Activated CD4-positive, CD25-positive, alpha-beta regulatory T cell treated with anti-CD3 and anti-CD28 coated beads, Interleukin-2, amount 50 U/mL, for 24 hours (primary cell): ENCODE measurements around the gene CHRM1.
"Not testable (repeated sequence)": the region's sequence is repeated elsewhere in the genome, so short reads cannot be mapped to it uniquely, and the experiment has no call there.

Experiments
- ATAC-seq, 2 donors: fragments of 150-1000 bp; cut with Tn5 transposase; one replicate each; pipeline ENCODE4 v1.10.0; 2021; ENCODE audit warnings: mild to moderate bottlenecking in 1 of 2, moderate library complexity in 1 of 2

Gene CHRM1, protein sequence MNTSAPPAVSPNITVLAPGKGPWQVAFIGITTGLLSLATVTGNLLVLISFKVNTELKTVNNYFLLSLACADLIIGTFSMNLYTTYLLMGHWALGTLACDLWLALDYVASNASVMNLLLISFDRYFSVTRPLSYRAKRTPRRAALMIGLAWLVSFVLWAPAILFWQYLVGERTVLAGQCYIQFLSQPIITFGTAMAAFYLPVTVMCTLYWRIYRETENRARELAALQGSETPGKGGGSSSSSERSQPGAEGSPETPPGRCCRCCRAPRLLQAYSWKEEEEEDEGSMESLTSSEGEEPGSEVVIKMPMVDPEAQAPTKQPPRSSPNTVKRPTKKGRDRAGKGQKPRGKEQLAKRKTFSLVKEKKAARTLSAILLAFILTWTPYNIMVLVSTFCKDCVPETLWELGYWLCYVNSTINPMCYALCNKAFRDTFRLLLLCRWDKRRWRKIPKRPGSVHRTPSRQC

GRCh38 chr11:62921201-62921572 lies at the start of gene CHRM1:
Gene CHRM1 (minus strand): TSS chr11:62921363. CDS start chr11:62911100, 10,263 bp downstream.
- no peak for ATAC-seq

- ATAC-seq: no peak
Observed at GRCh38 chr11:62965574-62965973, 44.4 kb upstream of the CHRM1 start.

GRCh38 chr11:62962391-62962790 lies 41.2 kb upstream of the CHRM1 start:
- no peak for ATAC-seq

GRCh38 chr11:62961017-62961570 lies 39.9 kb upstream of the CHRM1 start:
- no peak for ATAC-seq

DNA sequence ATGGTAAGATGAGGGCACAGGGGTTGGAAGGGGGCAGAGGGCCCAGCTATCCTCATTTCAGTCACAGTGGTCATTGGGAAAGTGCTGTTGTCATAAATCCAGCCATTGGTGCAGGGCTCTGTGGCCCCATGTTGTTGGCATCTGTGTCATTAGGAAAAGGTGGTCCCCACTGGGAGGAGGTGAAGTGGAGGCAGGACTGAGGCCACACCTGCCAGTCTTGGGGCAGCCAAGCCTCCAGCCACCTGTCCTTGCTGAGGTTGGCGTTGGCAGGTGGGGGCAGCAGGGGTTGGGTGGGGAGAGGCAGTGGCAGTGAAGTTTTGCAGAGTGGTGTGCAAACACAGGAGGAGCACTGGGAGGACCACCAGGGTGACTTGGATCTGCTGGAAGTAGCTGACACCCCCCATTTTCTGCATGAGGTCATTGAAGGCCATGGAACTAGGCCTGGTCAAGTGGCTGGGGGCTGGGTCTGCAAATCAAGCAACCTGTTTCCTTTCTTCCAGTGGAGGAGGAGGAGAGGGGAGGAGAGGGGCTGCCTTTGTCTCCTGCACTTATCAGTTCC lies 38.3 kb upstream of the CHRM1 start:
- ATAC-seq: no peak

GRCh38 chr11:62958547-62959421 lies 37.6 kb upstream of the CHRM1 start:
- no peak for ATAC-seq

DNA sequence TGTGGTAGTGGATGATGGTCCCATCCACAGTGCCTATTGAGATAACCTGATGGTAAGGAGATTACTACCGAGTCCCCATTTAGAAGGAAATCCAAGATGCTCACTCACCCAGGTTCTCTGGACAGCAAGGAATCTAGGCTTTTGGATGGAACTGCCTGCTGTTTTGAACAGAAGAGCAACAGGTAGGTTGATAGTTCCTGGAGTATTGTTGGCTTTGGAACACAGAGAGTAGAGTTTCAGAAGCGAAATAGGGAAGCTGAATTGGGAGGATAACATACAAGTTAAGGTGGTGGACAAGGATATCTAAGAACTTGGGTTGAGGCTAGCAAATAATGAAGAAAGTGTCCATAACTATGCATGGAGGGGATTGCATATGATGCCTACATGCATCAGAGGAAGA lies 36.0 kb upstream of the CHRM1 start:
- ATAC-seq: no peak

GRCh38 chr11:62954478-62954877 lies 33.3 kb upstream of the CHRM1 start:
- ATAC-seq: no peak

- ATAC-seq: no peak
Observed at GRCh38 chr11:62953811-62954210, 32.6 kb upstream of the CHRM1 start.

DNA sequence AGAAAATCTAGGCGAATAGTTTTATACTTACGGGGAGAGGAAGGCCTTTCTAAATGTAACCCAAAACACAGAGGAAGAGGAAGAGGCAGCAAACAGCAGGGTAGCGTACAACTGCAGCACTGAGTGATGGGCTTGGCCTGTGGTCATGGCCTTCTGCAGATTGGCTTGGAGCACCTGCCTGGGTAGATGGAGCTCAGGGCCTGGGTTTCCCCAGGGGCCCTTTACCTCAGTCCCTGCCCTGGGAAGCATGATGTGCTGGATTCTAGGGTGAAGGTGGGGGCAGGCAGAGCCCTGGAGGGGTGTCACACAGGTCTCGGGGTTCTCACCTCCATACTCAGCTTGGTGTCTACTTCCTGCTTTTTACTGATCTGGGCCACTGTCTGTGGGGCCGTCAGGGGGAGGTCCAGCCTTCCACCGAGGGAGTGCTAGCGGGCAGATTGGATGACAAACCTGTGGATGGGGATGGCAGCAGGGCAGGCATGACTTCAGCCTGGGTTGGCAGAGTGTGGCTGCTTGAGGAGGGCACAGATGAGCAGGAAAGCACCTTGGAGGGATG lies 27.7 kb upstream of the CHRM1 start:
- no peak for ATAC-seq

- ATAC-seq: not testable (repeated sequence)
Observed at GRCh38 chr11:62945538-62945937, 24.4 kb upstream of the CHRM1 start.

DNA sequence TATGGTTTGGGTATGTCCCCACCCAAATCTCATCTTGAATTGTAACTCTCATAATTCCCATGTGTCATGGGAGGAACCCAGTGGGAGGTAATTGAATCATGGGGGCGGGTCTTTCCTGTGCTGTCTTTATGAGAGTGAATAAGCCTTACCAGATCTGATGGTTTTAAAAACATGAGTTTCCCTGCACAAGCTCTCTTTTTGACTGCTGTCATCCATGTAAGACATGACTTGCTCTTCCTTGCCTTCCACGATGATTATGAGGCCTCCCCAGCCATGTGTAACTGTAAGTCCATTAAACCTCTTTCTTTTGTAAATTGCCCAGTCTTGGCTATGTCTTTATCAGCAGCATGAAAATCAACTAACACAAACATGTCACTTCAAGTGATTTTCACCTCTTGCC lies 16.4 kb upstream of the CHRM1 start:
- ATAC-seq: not testable (repeated sequence)

DNA sequence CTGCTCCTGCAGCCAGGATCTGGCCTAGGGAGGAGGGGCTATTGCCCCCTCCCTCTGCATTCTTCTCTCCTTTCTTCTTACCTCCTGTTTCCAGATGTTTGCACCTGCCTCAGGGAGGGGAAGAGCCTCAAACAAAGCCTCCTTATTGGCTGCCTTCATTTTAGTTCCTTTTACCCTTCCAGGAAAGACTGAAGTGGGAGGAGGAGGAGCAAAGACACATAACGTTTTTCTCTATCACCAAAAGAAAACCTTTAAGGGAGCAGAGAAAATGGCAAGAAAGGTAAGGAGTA lies 13.3 kb upstream of the CHRM1 start:
- no peak for ATAC-seq

DNA sequence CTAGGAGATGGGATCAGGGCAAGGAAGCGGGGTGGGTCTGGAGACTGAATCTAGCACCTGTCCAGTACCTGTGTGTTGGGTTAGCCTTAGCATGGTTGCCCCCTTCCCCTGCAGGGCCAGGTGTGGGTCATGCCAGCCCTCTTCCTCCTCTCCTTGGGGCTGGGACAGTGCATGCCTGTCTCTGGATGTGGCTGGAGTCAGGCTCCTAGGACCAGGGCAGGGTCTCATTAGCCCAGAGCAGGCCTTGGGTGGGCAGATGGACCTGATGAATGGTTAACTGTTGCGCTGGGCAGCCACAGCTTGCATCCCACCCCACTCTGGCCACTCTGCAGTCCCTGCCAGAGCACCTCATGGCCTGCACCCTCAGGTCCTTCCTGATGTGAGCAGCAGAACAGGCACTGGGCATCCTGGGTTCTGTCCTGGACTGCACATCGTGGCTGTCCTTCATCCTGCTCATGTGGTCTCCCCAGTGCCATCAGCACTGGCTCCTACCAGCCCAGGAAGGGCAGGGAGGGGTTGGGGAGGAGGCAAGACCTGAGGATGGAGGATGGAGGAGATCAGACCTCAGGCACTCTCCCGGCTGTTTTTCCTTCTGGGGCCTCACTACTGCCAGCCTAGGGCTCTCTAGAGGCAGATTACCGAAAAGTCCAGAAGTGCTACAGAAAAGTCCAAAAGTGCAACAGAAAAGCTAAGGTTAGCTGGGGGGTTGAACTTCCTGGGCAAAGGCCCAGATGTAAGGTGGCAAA lies 12.8 kb upstream of the CHRM1 start:
- no peak for ATAC-seq

- no peak for ATAC-seq
Observed at GRCh38 chr11:62933285-62933684, 12.1 kb upstream of the CHRM1 start.

GRCh38 chr11:62931499-62932278 lies 10.5 kb upstream of the CHRM1 start:
- ATAC-seq: no peak

DNA sequence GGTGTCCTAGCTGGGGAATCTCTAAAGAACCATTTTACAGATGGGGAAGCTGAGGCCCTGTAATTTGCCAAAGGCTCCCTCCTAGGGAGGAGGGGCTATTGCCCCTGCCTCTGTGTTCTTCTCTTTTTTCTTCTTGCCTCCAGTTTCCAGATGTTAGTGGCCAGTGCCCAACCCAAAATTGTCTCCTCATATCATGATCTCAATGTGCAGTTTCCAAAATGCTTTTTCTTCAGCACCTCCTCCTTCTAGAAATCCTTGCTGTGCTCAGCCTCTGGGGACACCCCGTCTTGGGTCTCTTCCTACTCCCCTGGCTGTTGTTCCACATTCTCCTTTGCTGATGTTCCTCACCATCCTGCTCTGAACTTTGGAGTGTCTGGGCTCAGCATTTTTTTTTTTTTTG lies 9.5 kb upstream of the CHRM1 start:
- ATAC-seq: no peak

- no peak for ATAC-seq
Observed at GRCh38 chr11:62930157-62930556, 9.0 kb upstream of the CHRM1 start.

DNA sequence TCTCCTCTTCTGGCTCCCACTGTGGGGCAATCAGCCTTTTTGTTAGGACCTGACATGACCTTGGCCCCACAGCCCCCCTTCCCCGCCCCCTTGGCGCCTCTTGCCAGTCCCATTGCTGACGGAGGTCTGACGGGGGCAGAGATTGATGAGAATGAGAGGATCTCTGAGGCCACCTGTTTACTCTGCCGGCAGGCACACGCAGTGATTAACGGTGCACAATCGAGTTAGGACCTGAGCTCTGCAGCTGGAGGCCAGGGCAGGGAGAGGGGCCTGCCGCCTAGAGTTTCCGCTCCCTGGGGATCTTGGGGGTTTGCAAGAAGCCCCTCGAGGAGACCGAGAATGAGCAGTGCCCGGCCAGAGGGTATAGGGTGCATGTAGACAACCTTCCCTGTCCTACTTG lies 6.8 kb upstream of the CHRM1 start:
- no peak for ATAC-seq

DNA sequence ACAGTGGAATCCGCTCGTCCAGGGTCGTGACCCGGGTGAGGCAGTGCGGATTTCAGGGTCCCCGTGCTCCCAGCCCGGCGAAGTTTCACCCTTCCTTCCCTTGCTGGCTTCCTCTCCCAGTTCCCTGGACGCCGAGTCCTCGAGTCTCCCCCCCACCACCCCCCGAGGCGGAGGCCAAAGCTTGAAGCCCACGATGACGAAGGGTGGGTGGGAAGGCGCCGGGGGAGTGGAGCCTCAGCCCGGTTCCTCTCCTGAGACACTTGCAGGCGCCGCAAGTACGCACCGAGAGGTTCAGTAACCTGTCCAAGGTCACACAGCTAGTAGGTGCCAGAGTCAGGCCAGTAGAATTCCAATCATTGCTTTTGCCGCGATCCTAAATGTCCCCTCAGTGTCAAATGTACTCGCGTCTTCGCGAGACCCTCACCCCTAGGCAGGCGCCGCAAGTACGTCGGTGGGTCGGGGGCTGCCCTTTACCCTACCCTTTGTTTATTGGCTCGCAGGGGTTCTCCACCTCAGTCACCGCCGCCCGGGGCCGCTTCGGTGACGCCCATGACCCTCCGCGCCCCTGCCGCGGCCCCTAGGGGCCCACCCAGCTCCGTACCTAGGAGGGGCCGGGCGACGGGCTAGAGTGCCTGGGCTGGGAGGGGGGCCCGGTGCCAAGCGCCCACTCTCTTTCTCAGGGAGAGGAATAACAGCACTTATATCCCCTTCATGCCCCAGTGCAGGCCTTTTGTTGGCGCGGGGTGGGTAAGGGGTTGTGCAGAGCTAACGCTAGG lies 5.7 kb upstream of the CHRM1 start:
- ATAC-seq: no peak
